ENCODE data around the gene VMP1. TPM values are rescaled to one million over a fixed set of nuclear protein-coding genes. Genes with fewer than 3 reads are reported as not detected.

Gene VMP1
- total and polyA plus RNA-seq, 2 of the 13 experiments (the other 11 are each of a cell fraction or from before 2014, with no cell fraction given), result 186 to 271 TPM

DNA sequence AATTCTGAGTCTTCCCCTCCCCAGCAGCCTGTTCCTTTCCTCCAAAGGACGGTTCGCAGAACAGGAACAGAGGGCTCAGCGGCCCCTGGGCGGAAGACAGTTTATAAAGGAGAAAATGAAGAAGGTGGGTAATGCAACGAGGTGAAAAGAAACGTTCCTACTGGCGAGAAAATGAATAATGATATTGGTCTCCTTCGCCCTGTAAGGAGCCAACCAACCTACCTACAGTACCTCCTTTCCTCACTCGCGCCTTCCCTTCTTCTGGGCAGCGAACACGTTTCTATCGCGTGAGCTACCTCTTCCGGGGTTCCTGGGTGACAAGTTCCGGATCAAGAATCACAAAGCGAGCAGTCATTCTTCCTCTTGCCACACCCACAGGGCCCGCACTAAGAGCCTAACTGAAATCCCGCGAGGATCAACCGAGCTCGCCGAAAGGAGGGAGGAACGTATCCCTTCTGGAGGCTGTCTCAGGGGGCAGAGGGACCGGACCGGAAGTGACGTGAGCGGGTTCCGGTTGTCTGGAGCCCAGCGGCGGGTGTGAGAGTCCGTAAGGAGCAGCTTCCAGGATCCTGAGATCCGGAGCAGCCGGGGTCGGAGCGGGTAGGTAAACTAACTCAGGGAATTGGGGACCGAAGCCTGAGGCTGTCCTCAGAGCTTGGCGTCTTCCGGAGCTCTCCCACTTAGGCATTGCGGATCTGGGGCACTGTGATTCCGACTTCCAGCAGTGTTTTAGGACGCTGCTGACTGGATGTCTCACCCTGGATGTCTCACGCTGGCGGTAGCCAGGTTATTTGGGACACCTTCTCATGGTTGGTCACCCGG lies at the start of gene VMP1, which contains the start of gene PTRH2 (continued):
- TF ChIP-seq ETV5 (CRISPR knock-in tag; IDR thresholded peaks at IDR 0.05; ENCODE audit: borderline replicate concordance), result peak; percentile 75; the same call in 1 of the 2 replicates
- TF ChIP-seq, protein P1, sequence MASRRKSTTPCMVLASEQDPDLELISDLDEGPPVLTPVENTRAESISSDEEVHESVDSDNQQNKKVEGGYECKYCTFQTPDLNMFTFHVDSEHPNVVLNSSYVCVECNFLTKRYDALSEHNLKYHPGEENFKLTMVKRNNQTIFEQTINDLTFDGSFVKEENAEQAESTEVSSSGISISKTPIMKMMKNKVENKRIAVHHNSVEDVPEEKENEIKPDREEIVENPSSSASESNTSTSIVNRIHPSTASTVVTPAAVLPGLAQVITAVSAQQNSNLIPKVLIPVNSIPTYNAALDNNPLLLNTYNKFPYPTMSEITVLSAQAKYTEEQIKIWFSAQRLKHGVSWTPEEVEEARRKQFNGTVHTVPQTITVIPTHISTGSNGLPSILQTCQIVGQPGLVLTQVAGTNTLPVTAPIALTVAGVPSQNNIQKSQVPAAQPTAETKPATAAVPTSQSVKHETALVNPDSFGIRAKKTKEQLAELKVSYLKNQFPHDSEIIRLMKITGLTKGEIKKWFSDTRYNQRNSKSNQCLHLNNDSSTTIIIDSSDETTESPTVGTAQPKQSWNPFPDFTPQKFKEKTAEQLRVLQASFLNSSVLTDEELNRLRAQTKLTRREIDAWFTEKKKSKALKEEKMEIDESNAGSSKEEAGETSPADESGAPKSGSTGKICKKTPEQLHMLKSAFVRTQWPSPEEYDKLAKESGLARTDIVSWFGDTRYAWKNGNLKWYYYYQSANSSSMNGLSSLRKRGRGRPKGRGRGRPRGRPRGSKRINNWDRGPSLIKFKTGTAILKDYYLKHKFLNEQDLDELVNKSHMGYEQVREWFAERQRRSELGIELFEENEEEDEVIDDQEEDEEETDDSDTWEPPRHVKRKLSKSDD (CRISPR knock-in tag; IDR thresholded peaks at IDR 0.05; ENCODE audit: low read depth), result peak; percentile 77
- peak; percentile 82 for TF ChIP-seq RNF2 (conservative IDR thresholded peaks at IDR 0.05; ENCODE audit: low read depth)
- TF ChIP-seq KAT7 (CRISPR knock-in tag; IDR thresholded peaks at IDR 0.05; ENCODE audit: borderline replicate concordance), result peak; percentile 23; the same call in 1 of the 2 replicates
- TF ChIP-seq NFIC (IDR thresholded peaks at IDR 0.05; ENCODE audit: low read length), result no peak
- no peak for TF ChIP-seq SMYD3 (CRISPR knock-in tag; IDR thresholded peaks at IDR 0.05)
- no peak for TF ChIP-seq ZNF496 (CRISPR knock-in tag; IDR thresholded peaks at IDR 0.05; ENCODE audit: insufficient replicate concordance)
- TF ChIP-seq MED13 (CRISPR knock-in tag; IDR thresholded peaks at IDR 0.05), result 0 out of 2 replicates have a peak, but pooled peaks have one; percentile 80
- TF ChIP-seq ZNF749 (CRISPR knock-in tag; IDR thresholded peaks at IDR 0.05; ENCODE audit: borderline replicate concordance), result peak; percentile 84; the same call in 1 of the 2 replicates
- TF ChIP-seq RBAK (CRISPR knock-in tag; IDR thresholded peaks at IDR 0.05), result 0 out of 2 replicates have a peak, but pooled peaks have one; percentile 35
- TF ChIP-seq TBX3 (IDR thresholded peaks at IDR 0.05; ENCODE audit: borderline replicate concordance), result peak; percentile 46; the same call in 1 of the 2 replicates
- TF ChIP-seq ZNF331 (CRISPR knock-in tag; IDR thresholded peaks at IDR 0.05), result peak; percentile 64
- peak; percentile 98 for TF ChIP-seq ZNF605 (CRISPR knock-in tag; IDR thresholded peaks at IDR 0.05)
- TF ChIP-seq ZNF101 (CRISPR knock-in tag; IDR thresholded peaks at IDR 0.05; ENCODE audit: borderline replicate concordance, low read depth), result no peak
- TF ChIP-seq FOXA3 (CRISPR knock-in tag; IDR thresholded peaks at IDR 0.05), result no peak; the same call in none of the 2 replicates
- peak; percentile 72; the same call in 1 of the 2 replicates for TF ChIP-seq ZNF274 (CRISPR knock-in tag; IDR thresholded peaks at IDR 0.05)
- no peak for TF ChIP-seq ZNF7 (CRISPR knock-in tag; IDR thresholded peaks at IDR 0.05)
- TF ChIP-seq ARNTL (CRISPR knock-in tag; IDR thresholded peaks at IDR 0.05), result peak; percentile 92
- TF ChIP-seq, protein P2, sequence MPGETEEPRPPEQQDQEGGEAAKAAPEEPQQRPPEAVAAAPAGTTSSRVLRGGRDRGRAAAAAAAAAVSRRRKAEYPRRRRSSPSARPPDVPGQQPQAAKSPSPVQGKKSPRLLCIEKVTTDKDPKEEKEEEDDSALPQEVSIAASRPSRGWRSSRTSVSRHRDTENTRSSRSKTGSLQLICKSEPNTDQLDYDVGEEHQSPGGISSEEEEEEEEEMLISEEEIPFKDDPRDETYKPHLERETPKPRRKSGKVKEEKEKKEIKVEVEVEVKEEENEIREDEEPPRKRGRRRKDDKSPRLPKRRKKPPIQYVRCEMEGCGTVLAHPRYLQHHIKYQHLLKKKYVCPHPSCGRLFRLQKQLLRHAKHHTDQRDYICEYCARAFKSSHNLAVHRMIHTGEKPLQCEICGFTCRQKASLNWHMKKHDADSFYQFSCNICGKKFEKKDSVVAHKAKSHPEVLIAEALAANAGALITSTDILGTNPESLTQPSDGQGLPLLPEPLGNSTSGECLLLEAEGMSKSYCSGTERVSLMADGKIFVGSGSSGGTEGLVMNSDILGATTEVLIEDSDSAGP (CRISPR knock-in tag; IDR thresholded peaks at IDR 0.05; ENCODE audit: borderline replicate concordance), result peak; percentile 65
- peak; percentile 66; the same call in 1 of the 2 replicates for TF ChIP-seq ZFP82 (CRISPR knock-in tag; IDR thresholded peaks at IDR 0.05; ENCODE audit: borderline replicate concordance)
- peak; percentile 43; the same call in 1 of the 2 replicates for TF ChIP-seq ONECUT2 (CRISPR knock-in tag; IDR thresholded peaks at IDR 0.05)
- TF ChIP-seq SRF (IDR thresholded peaks at IDR 0.05; ENCODE audit: low read depth, low read length), result 0 out of 2 replicates have a peak, but pooled peaks have one; percentile 12
- TF ChIP-seq THYN1 (CRISPR knock-in tag; IDR thresholded peaks at IDR 0.05; ENCODE audit: borderline replicate concordance, low read depth), result 0 out of 2 replicates have a peak, but pooled peaks have one; percentile 6
